ENCODE results near the gene C1RL.
"Not testable (repeated sequence)": the region's sequence is repeated elsewhere in the genome, so short reads cannot be mapped to it uniquely, and the experiment has no call there.

C1RL gene

DNA sequence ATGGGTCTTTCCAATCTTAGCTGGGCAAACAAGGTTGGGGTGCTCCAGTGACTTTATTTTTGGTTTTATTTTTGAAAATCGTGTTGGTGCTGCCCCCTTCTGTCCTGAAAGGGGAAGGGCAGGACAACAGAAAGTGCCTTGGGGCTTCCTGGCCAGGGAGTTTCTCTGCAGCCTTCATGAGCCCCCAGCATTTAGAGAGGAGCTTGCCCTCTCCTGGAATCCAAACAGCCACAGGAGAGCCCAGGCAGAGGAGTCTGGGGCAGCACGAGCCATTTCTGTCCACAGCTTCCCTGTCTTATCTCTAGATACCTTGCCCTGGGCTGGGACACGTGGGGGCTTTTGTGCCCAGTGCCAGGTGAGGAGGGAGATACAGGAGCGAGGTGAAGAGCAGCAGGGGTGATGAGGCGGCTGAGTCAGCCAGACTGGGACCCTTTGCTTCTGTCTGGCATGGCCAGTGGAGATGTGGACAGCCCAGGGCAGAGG is 4.4 kb upstream of the C1RL start:
- no peak for DNase-seq

GRCh38 chr12:7112041-7112440 is 3.0 kb upstream of the C1RL start:
- no peak for DNase-seq

DNA sequence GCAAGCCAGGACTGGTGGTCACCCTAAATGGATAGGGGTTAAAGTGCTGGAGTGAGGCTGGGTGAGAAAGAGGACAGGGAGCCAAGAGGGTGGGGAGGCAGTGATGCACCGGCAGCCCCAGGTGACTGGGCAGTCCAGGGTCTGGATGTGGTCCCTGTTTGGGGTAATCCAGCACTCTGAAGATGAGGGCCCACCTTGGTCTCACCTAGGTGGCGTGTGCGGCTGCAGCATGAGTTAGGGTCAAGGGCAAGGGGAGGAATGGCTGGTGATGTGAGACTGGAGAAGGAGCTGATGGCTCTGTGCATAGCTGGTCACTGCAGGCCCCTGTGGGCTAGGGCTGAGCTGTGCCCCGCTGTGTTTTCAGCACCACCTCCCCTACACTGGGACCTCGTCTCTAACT is 1.6 kb upstream of the C1RL start:
- DNase-seq: no peak

DNA sequence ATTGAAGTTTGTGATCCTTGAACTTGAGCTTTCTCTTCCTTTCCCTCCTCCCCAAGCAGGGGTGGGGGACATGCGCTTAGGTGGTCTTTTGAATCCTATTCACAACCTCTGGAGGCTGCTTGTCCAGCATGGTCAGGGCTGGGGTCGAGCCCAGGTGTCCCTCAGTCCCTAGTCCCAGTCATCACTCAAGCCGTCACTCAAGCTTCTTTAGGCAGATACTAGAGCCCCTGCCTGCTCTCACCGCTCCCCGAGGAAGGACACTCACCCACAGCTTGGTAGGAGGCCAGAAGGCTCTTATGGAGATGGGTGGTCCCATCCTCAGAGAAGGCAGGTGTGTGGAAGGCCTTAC is 532 bp upstream of the C1RL start:
- no peak for DNase-seq

DNA sequence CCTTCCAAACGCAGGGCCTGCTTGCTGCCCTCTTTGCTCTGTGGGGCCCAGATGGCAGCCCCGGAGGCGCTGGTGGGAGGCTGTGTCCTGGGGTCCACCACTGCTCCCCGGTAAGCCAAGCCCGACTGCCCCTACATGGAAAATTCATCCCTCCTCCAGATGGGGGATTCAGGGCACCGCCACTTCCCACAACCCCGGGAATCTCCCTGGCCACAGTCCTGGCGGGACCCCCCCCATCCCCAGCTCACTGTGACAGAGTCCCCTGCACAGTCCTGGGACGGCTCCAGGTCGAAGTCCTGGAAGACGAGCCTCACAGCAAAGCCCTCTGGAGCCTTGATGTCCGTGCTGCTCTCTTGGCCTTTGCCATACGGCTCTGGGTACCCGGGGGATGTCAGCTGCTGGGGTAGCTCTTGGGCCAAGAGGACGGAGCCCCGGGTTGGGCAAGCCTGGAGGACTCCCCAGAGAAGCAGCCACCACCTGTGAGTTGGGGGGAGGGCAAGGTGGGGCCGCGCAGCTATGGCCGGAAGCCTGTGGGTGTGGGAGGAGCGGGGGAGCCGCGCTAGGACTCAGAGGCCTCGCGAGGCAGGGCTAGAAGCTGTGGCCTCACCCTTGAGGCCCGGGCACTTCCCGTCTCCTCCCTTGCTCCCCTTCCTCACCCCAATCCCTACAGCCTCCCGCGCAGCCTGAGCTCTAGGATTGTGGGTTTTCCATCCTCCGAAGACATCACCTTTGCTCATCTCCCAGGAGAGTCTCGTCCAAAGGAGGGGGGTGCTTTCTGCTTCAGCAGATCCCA is 815 bp downstream of the C1RL start:
- no peak for DNase-seq

GRCh38 chr12:7107636-7108002 is 1.4 kb downstream of the C1RL start:
- no peak for DNase-seq

GRCh38 chr12:7107181-7107580 is 1.8 kb downstream of the C1RL start:
- not testable (repeated sequence) for DNase-seq

DNA sequence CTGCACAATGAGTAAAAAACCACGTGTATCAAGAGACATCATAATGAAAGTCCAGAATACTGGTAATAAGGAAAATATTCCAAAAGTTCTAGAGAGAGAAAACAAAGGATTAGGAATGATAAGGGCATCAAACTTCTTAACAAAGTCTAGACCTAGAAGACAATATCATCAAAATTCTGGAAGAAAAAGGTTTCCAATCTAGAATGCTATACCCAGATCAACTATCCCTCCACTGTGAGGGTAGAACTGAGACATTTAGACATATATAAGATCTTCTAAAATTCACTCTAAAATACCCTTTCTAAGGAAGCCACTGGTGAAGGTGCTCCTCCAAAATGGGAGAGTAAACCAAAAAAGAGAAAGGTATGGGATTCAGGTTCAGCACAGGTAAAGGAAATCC is 2.9 kb downstream of the C1RL start:
- no peak for DNase-seq

- DNase-seq: no peak
Measured at GRCh38 chr12:7103837-7104584, 5.0 kb downstream of the C1RL start.

- no peak for DNase-seq
Measured at GRCh38 chr12:7102582-7102981, 6.4 kb downstream of the C1RL start.

DNA sequence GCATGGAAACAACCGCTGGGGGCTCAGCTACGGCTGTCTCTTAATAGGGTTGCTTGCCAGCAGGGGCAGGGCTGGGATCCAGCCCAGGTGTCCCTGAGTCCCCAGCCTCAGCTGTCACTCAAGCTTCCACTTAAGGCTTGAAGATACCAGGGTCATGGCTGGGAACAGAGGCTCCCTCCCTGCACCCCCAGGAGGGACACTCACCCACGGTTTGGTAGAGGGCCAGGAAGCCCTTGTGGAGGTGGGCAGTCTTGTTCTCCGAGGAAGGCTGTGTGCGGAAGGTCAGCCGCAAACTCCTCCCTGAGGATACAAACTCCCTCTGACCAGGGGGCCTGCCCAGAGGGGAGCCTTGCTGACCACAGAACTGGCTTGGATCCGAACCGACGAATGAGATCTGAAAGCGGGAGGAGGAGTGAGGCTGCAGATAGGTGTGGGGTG is 7.3 kb downstream of the C1RL start:
- no peak for DNase-seq

- DNase-seq: no peak
Measured at GRCh38 chr12:7101047-7101693, 7.8 kb downstream of the C1RL start.

DNA sequence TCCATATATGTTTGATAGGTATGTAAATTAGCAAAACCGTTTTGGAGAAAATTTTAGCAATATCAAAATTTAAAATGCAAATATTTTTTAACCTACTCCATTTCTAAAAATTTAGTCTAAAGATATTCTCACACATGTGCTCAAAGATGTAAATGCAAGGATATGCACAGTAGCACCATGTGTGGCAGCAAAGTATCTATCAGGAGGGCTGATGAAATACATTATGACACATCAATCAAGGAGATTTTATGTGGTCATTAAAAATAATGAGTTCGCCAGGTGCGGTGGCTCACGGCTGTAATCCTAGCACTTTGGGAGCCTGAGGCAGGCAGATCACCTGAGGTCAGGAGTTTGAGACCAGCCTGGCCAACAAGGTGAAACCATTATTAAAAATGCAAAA is 8.8 kb downstream of the C1RL start:
- no peak for DNase-seq

DNA sequence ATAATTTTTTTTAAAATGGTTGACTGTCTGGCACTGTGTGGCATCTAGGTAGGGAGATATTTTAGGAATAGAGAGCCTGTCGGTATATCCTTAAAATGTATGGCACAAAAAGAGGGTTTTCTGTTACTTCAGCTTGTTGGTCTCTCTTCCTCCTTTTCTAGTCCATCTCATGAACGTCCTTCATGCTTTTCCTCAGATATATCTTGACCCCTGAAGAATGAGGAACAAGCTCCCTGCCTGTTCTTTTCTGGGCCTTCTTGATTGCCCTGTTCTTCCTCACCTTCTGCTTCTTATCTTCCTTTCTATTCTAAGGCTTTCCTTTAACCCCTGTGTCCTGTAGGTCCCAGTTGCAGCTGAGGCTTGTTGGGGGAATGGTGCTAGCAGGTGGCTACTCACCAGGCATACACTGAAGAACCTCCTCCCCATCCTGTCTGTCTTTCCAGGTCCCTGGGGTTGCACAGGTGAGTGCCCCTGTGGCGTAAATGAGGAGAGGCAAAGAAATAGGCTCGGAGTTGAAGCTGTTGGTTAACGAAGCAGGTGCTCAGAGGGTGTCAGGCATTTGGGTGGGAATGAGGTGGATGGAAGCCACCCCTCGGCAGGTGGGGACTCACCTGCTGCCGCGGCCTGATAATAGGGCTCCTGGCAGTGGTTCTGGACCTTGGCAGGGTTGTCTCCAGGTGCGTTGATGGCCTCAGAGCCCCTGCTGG is 9.6 kb downstream of the C1RL start:
- DNase-seq: no peak

- no peak for DNase-seq
Measured at GRCh38 chr12:7096979-7097378, 12.0 kb downstream of the C1RL start.

GRCh38 chr12:7096006-7096932 is 12.7 kb downstream of the C1RL start:
- DNase-seq: no peak

GRCh38 chr12:7093892-7094291 is 15.1 kb downstream of the C1RL start:
- DNase-seq: no peak

- DNase-seq: no peak
Measured at GRCh38 chr12:7093486-7093885, 15.5 kb downstream of the C1RL start.

DNA sequence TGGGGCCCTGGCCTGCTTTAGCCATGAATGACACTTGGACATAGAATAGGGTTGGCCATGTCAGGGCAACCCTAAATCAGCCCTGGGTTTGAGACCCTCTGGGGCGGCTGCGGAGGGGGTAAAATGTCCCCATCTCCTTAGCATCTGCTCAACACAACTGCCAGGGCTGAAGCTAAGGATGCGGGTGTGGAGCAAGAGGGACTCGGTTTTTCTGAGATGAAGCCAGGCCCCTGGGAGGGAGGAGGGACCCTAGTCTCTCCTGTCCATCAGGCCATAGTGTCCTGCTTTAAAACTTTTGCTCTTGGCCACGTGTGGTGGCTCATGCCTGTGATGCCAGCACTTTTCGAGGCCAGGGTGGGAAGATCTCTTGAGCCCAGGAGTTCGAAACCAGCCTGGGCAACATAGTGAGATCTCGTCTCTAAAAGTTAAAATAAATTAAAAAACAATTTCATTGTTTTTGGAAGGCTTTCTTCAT is 16.0 kb downstream of the C1RL start:
- DNase-seq: no peak

DNA sequence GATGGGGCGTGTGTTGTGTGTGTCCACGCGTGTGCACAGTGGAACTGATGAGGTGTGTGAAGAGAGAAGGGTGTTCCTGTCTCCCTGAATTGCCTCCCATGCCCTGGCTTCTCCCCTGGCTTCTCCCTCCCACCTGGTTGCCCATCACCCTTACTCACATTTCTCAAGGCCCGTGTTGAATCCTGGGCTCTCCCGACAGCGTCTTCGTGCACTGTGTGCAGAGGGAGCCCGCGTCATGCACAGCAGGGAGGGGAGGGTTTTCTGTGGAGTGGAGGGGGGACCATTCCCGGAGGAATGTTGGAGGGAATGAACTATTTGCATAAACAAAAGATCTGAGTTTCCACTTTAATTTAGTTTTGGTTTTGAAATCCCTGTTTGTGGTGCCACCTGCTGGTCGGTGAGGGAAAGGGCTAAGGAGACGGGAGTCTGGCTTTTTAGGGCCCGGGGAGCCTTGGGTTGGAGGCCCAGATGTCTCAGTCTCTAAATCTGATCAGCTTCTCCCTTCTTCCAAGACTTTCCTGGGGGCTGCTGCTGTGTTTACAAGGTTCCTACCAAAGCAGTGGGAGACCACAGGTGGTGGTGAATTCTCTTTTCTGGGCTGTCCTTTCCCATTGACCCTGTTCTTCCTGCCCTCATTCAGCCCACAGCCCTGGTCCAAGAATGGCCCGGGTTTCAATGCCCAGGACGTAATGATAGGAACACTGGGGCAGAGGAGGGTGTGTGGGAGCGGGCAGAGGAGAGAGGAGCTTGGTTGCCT is 16.6 kb downstream of the C1RL start, which contains the start of gene C1R:
TSS of gene C1R (minus strand) at position 217 of the 757 bp plus-strand sequence. CDS start at position 160, 57 bp downstream.
- DNase-seq: no peak

GRCh38 chr12:7091660-7092228 is 17.3 kb downstream of the C1RL start:
- no peak for DNase-seq

Measured in SIG-M5 (cell line).